KMS-11 (cell line): Measurements from ENCODE around the gene CYSRT1.

Experiments
- H2AFZ ChIP-seq: fragments of 200-600 bp; sonication (generic); 2 replicates; pipeline ENCODE4 v1.6.1; 2016; ENCODE audit warnings: antibody characterized with exemption, mixed run types, low read depth
- H3K27ac ChIP-seq: fragments of 200-600 bp; sonication (generic); 2 replicates; pipeline ENCODE4 v1.6.1; 2016; ENCODE audit warnings: mild to moderate bottlenecking, mixed run types
- H3K27me3 ChIP-seq: fragments of 200-600 bp; sonication (generic); 2 replicates; pipeline ENCODE4 v1.6.1; 2017; ENCODE audit warnings: mild to moderate bottlenecking, low read depth, mixed run types, moderate library complexity; ENCODE audit not compliant: insufficient read depth
- H3K36me3 ChIP-seq: fragments of 200-600 bp; sonication (generic); 2 replicates; pipeline ENCODE4 v1.6.1; 2017; ENCODE audit warnings: mild to moderate bottlenecking, mixed run types; ENCODE audit not compliant: insufficient read depth
- H3K4me1 ChIP-seq: fragments of 200-600 bp; sonication (generic); 2 replicates; pipeline ENCODE4 v1.6.1; 2016; ENCODE audit warnings: mild to moderate bottlenecking, low read depth, mixed run types; ENCODE audit not compliant: poor library complexity, severe bottlenecking
- H3K4me2 ChIP-seq: fragments of 200-600 bp; sonication (generic); 2 replicates; pipeline ENCODE4 v1.7.0; 2016; ENCODE audit warnings: mild to moderate bottlenecking, mixed run types
- H3K4me3 ChIP-seq: fragments of 200-600 bp; sonication (generic); IDR thresholded peaks from 2 replicates; pipeline ENCODE4 v1.6.1; 2017; ENCODE audit warnings: low read depth, low read length, mixed read lengths; ENCODE audit not compliant: insufficient read depth
- H3K79me2 ChIP-seq: fragments of 200-600 bp; sonication (generic); 2 replicates; pipeline ENCODE4 v1.6.1; 2016; ENCODE audit warnings: low read depth, mixed run types; ENCODE audit not compliant: insufficient read depth
- H3K9ac ChIP-seq: fragments of 200-600 bp; sonication (generic); 2 replicates; pipeline ENCODE4 v1.6.1; 2016; ENCODE audit warnings: mild to moderate bottlenecking, mixed run types
- H4K20me1 ChIP-seq: fragments of 200-600 bp; sonication (generic); 2 replicates; pipeline ENCODE4 v1.6.1; 2016; ENCODE audit warnings: mild to moderate bottlenecking, mixed run types; ENCODE audit not compliant: insufficient read depth
- TF ChIP-seq, protein P1 (sequence below): fragments of 200-600 bp; sonication (generic); conservative IDR thresholded peaks from 2 replicates; pipeline ENCODE4 v1.6.1; 2017; ENCODE audit warnings: low read depth, mild to moderate bottlenecking, antibody characterized with exemption, low read length, moderate library complexity, mixed read lengths

The CYSRT1 gene

DNA sequence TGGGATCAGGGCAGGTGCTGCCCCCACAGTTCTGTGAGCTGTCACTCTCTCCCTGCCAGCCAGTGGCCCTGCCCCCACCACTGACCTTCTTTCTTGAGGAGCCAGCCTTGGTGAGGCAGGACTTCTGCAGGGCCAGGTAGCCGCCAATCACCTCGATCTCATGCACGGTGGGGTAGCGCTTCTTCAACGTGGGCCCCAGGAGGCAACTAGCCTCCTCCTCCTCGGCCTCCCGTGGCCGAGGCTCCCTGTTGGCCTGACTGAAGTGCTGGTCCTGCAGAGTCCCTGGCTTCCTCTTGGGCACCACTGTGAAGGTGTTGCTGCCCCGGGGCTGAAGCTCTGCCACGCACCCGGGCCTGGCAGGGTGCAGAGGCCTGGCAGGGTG is 26.1 kb upstream of the CYSRT1 start:
- TF ChIP-seq, protein P1, sequence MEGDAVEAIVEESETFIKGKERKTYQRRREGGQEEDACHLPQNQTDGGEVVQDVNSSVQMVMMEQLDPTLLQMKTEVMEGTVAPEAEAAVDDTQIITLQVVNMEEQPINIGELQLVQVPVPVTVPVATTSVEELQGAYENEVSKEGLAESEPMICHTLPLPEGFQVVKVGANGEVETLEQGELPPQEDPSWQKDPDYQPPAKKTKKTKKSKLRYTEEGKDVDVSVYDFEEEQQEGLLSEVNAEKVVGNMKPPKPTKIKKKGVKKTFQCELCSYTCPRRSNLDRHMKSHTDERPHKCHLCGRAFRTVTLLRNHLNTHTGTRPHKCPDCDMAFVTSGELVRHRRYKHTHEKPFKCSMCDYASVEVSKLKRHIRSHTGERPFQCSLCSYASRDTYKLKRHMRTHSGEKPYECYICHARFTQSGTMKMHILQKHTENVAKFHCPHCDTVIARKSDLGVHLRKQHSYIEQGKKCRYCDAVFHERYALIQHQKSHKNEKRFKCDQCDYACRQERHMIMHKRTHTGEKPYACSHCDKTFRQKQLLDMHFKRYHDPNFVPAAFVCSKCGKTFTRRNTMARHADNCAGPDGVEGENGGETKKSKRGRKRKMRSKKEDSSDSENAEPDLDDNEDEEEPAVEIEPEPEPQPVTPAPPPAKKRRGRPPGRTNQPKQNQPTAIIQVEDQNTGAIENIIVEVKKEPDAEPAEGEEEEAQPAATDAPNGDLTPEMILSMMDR, result no peak
- no peaks in the 10 kb centered on the region for H3K27me3 ChIP-seq
- H3K4me2 ChIP-seq, result 0 out of 2 replicates have a peak overlapping the region, but pooled peaks have one; percentile 51
- no peak overlapping the region for H2AFZ ChIP-seq
- H3K4me3 ChIP-seq, result no peak overlapping the region
- H3K27ac ChIP-seq, result no peak overlapping the region
- H3K9ac ChIP-seq, result no peak overlapping the region
- peaks cover 17% of the 10 kb centered on the region for H3K4me1 ChIP-seq
- H3K36me3 ChIP-seq, result no peaks in the 10 kb centered on the region
- H3K79me2 ChIP-seq, result peaks cover 13% of the 10 kb centered on the region; the same call in 1 of the 2 replicates
- H4K20me1 ChIP-seq, result no peaks in the 10 kb centered on the region

GRCh38 chr9:137199411-137200121 is 25.4 kb upstream of the CYSRT1 start:
- H2AFZ ChIP-seq, result no peak overlapping the region
- H3K4me1 ChIP-seq, result peaks cover 23% of the 10 kb centered on the region
- H3K4me3 ChIP-seq, result no peak overlapping the region
- H3K4me2 ChIP-seq, result peak overlapping the region; percentile 51; the same call in 1 of the 2 replicates
- TF ChIP-seq, protein P1, result no peak
- H4K20me1 ChIP-seq, result no peaks in the 10 kb centered on the region
- H3K9ac ChIP-seq, result no peak overlapping the region
- no peak overlapping the region for H3K27ac ChIP-seq
- H3K79me2 ChIP-seq, result peaks cover 19% of the 10 kb centered on the region
- no peaks in the 10 kb centered on the region for H3K27me3 ChIP-seq
- no peaks in the 10 kb centered on the region for H3K36me3 ChIP-seq

DNA sequence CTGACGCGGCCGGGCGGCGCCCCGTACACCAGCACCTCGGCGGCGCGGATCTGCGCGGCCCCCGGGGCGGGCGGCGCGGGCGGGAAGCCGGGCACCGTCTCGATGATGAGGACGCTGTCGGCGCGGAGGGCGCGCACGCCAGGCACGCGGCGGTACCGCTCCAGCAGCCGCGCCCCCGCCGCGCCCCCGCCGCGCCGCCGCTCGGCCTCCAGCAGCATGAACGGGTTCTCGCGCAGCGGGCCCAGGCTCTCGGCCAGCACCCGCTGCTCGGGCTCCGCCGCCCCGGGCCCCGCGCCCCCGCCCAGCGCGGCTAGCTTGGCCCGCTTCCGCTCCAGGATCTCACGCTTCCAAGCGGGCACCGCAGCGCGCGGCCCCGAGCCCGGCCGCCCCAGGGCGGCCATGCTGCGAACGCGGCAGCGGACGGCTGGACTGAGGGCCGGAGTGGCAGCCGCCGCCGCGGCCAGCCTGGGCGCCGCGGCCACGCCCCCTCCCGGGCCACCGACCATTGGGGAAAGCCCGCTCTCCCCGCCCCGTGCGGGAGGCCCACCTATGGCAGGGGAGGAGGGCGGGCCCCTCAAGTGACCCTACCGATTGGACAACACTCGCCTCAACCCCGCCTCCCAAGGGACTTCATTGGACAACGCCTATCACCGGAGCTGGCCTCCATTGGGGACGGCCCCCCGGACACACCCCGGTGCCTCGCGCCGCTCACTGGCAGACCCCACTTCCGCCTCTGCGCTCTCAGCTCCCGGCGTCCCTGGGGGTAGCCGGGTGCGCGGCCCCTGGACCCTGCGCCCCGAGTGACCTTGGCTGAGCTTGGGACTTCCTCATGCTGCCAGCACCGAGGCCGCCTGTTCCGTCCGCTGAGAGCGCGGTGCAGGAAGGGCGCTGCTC is 24.4 kb upstream of the CYSRT1 start, which contains the start of gene TPRN:
Gene TPRN (minus strand): TSS at position 431 of the 894 bp plus-strand sequence. CDS start 30 bp downstream, at position 401.
- Histone ChIP-seq H3K36me3 (no peaks in the 10 kb centered on the region), H2AFZ (peak within 1 kb of the TSS; percentile 73), H3K4me3 (no peak within 1 kb of the TSS), H3K4me1 (peaks cover 27% of the 10 kb centered on the region), H4K20me1 (no peaks in the 10 kb centered on the region), H3K27ac (peak within 1 kb of the TSS; percentile 24; the same call in 1 of the 2 replicates), H3K27me3 (no peaks in the 10 kb centered on the region), H3K9ac (peak within 1 kb of the TSS; percentile 47; the same call in 1 of the 2 replicates), H3K4me2 (peak within 1 kb of the TSS; percentile 76), H3K79me2 (peaks cover 25% of the 10 kb centered on the region)
- TF ChIP-seq, protein P1, result no peak

- Histone ChIP-seq H3K79me2 (peaks cover 33% of the 10 kb centered on the region), H3K4me1 (peaks cover 28% of the 10 kb centered on the region)
Measured at GRCh38 chr9:137201205-137201868, 23.6 kb upstream of the CYSRT1 start.

More at GRCh38 chr9:137201205-137201868, 23.6 kb upstream of the CYSRT1 start:
- no peaks in the 10 kb centered on the region for H3K27me3 ChIP-seq
- TF ChIP-seq, protein P1, result no peak
- H3K4me3 ChIP-seq, result no peak overlapping the region
- H4K20me1 ChIP-seq, result no peaks in the 10 kb centered on the region
- peak overlapping the region; percentile 24; the same call in 1 of the 2 replicates for H3K27ac ChIP-seq
- H2AFZ ChIP-seq, result peak overlapping the region; percentile 73
- peak overlapping the region; percentile 47; the same call in 1 of the 2 replicates for H3K9ac ChIP-seq
- no peaks in the 10 kb centered on the region for H3K36me3 ChIP-seq
- peak overlapping the region; percentile 76 for H3K4me2 ChIP-seq
